ENCODE data around the gene OSBPL9.
"Not testable (repeated sequence)": the region's sequence is repeated elsewhere in the genome, so short reads cannot be mapped to it uniquely, and the experiment has no call there.

The OSBPL9 gene

DNA sequence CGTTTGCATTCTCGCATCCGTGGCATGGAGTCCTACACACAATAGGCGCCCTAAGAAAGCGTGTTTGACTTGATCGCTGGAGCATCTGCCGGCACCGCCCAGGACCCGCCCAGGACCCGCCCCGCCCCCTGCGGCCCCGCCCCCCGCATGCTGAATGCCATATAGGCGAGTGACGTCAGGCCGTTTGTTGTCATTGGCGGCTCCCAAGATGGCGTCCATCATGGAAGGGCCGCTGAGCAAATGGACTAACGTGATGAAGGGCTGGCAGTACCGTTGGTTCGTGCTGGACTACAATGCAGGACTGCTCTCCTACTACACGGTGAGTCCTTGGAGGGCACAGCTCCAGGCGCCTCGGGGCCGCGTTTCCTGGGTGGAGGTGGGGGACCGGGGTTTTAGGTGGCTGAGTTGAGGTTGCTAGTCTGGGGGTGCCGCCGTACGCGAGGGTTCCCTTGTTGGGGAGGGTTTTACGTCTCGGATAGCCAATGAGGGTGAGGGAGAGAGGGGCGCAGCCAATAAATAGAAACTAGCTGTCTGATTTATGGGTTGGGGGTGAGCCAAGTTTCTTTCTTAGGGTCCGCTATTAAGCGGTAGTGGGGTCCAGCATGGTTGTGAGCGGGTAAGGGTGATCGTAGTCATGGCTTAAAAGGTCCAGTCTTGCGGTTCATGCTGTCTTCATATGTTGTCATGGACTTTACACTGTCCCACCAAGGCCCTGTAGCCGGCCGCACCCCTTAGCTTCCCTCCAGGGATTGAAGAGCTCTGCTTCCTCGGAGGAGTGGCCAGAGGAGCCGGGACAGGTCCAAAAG is at the start of gene OSBPL9:
TSS of gene OSBPL9 (plus strand) at position 190 of the 806 bp plus-strand sequence. CDS start at position 209, 19 bp downstream.
- peak; percentile 90 for DNase-seq

GRCh38 chr1:51567653-51568052 is 49.2 kb upstream of the OSBPL9 start:
- no peak for DNase-seq

- no peak for DNase-seq
Observed at GRCh38 chr1:51568231-51568935, 48.5 kb upstream of the OSBPL9 start.

DNA sequence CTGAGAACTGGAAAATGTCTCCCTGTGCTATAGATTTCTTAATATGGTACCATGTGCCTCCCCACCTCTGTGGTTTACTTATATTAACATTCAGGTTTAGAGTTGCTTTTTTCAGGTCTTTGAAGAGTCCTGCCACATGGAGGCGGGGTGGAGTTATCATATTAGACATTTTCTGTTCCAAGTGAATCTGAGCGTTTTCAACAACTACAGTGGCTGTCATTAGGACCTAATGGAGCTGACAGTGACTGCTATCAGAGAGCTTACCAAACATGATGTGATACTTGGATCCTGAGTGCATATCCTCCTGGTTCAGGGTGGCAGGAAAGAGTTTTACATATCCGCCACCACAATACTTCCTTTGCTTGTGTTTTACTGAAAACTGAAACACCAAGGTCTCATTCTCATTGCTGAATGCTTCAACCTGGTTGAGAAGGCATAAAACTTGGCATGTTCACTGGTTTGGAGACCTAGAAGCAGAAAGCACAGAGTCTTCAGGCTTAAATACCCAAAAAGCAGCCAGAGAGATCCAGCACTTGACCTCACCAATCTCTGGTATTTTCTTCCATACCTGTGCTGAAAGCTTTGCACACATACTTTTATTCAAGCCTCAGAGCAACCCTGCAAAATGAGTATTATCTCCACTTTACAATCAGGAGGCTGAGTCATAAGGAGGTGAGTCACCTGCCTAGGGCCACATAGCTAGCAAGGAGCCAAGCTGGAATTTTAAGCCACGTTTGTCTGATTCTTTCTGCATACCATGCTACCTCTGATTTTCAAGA is 47.4 kb upstream of the OSBPL9 start:
- DNase-seq = no peak

DNA sequence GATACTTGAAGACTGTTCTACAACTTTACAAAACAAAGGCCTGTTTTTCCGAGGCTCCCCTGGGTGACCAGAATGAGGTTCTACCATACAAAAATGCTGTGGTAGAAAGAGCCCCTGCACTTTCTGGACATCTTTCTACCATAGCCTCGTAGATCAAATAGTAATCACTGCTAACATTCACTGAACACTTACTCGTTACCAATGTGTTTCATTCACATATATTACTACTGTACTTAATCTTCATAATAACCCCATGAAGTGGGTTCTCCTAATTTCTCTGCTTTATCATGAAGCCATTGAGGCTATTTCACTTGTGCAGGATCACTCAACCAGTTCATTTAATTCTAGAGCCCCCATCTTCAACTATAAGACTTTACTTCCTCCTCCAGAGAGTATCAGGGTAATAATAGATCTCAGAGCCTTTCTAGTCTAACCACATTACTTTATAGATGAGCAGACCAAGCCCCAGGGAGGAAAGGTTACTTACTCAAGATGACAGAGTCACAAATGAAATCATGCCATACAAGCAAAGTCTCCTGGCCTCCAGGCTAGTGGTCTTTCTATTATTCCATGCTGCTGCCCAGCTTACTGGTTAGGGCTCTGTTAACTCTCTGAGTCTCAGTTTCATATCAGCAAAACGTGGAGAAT is 46.7 kb upstream of the OSBPL9 start:
- no peak for DNase-seq

GRCh38 chr1:51572365-51572764 is 44.5 kb upstream of the OSBPL9 start:
- DNase-seq = no peak

GRCh38 chr1:51574796-51575195 is 42.1 kb upstream of the OSBPL9 start:
- DNase-seq = no peak

DNA sequence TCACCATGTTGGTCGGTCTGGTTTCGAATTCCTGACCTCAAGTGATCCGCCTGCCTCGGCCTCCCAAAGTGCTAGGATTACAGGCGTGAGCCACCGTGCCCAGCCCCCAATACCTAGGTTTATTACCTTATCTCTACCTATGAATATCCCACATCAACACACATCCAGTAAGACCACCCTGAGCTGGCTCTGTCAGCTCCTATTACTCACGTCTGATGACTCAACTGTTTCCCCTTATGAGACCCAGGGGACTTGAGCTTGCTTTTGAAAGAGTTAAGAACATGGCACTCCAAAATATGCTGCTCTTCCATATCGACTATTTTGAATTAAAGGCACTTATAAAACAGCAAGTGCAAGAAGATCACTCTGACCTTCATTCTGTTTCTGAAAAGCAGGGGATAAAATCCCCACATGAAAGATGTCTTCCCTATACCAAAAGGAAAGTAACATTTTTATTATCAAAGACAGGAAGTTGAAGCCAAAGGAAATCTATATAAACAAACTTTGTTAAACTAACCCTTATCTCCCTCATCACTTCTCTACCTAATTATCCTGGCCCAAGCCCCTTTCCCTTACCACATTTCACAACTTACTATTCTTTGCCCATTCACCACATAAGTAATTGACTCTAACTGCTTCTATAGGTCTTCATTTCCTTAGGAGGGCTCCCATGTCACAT is 41.3 kb upstream of the OSBPL9 start:
- no peak for DNase-seq

- no peak for DNase-seq
Observed at GRCh38 chr1:51576085-51576444, 40.8 kb upstream of the OSBPL9 start.

- DNase-seq = no peak
Observed at GRCh38 chr1:51576923-51577322, 40.0 kb upstream of the OSBPL9 start.

DNA sequence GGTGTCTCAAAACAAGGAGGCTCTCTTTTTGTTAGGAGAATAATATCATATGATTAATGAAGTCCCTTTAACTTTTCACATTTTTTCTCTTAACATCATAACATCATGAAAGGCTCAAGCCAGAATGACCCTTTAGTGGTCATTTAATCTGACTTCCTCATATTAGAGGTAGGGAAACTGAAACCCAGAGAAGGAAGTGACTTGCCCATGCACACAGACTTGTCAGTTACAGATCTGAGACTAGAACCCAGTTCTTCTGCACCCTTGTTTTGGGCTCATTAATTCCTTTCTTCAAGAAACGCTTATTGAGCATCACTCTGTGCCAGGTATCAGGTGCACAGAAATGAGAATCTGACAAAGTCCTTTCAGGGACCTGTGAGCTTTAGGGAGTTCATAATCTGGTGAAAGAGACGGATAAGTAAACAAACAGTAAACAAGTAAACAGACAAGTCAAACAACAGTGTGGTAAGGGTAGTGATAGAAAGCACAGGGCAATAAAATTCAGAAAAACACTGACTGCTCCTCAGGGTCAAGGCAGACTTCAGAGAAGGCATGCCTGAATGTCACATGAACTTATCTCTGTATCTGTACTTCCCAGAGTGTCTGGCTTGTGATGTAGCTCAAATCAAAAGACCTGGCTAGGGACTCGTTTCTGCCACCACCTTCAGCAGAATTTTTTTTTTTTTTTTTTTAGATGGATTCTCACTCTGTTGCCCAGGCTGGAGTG is 38.3 kb upstream of the OSBPL9 start:
- DNase-seq = no peak

DNA sequence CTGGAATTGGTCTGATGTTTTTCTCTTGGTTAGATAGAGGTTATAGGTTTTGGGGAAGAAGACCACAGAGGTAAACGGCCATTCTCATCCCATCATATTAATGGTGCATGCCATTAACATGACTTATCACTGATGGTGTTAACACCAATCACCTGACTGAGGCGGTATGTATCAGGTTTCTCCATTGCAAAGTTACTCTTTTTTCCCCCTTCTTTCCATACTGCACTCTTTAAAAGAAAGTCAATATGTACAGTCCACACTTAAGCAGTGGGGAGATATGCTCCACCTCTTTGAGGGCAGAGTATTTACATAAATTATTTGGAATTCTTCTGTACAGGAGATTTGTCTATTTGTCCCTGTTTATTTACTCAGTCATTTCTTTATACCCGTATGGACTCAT is 35.7 kb upstream of the OSBPL9 start:
- no peak for DNase-seq

GRCh38 chr1:51583532-51583931 is 33.4 kb upstream of the OSBPL9 start:
- DNase-seq = no peak

DNA sequence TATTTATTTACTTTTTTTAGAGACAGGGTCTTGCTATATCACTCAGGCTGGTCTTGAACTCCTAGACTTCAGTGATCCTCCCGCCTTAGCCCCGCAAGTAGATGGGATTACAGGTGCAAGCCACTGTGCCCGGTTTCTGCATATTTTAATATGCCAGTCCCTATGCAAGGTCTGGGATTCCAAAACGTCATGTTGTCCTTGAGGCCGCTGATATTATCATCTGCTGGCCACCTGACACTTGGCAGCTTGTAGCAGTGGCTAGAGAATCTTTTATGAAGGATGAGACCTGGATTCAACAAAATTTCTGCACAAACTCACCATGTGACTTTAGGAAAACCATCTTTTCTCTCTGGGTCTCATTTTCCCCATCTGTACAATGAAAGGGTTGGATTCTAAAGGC is 32.9 kb upstream of the OSBPL9 start:
- DNase-seq = no peak

GRCh38 chr1:51592711-51593110 is 24.2 kb upstream of the OSBPL9 start:
- no peak for DNase-seq

DNA sequence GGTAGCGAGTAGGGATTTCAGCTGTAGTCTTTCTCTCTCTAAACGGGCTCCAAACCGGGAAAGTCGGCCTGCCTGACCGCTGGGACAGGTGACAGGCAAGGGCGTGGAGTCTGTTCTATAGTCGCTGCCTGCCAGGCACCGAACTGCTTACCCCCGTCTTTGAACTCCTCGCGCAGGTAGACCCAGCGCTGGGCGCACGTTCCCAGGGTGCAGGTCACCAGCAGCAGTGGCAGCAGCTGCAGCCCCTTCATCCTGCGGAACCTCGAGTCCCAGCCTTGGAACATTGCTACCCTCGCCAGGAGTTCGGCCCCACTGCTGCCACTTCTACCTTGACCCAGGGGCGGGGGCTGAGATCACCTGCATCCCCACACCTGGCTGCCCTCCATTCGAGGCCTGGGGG is 22.2 kb upstream of the OSBPL9 start:
- DNase-seq = no peak

DNA sequence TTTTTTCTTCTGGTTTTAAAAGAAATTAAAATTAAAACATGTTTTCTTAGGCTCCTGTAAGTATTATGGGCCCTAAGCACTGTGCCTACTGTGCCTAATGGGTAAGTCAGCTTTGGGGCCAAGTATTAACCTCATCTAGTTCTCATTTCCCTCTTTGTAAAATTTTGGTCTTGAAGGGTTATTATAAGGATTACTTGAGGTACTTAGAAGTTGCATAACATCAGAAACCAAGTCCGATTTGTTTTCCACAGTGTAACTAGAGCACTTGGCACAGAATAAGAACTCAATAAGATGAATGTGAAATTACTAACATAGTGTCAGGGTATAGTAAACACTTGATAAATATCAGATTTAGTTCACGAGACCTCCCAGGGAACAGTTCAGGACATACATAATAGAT is 16.4 kb upstream of the OSBPL9 start:
- DNase-seq = no peak

- no peak for DNase-seq
Observed at GRCh38 chr1:51600965-51601364, 15.9 kb upstream of the OSBPL9 start.

DNA sequence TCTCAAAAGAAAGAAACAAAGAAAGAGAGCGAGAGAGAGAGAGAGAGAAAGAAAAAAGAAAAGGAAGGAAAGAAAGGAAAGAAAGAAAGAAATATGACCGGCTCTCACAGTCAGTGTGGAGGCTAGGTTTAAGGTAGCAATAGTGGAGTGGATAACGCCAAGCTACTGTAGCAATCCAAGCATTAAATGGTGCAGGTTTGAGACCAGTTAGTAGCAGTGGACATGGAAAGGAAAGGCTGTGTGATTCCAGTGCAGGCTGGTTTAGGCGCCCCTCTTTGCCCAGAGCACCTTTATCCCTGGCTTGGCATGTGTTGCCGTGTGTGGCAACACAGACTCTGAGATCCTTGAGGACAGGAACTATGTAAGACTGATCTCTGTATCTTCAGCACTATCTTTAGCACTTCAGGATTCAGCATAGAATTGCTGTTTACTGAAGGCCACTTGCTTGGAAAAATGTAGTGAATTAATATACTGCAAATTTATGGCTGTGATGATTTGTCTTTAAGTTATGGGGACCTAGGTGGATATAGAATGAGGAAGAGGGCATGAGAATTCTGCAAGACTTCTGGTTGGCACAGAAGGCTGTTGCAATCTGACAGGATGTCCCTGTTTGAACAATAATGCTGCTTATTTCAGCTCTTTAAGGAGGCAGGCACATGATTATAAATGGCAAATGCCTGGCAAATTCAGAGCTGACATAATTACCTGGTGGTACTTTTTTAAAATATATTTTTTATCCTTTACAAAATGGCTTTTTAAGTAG is 10.8 kb upstream of the OSBPL9 start:
- no peak for DNase-seq

DNA sequence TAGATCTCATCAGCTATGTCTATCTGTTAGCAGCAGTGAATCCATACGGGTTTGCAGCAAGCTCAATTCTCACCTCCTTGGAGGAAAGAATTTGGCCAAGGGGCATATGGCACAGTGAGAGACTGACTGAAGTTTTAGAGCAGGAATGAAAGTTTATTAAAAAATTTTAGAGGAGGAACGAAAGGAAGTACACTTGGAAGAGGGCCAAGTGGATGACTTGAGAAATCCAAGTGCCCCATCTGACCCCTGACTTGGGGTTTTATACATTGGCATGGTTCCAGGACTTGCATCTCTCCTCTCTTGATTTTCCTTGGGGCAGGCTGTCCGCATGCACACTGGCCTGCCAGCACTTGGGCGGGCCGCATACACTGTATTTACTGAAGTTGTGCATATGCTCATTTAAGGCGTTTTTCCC is 9.2 kb upstream of the OSBPL9 start:
- DNase-seq = no peak

DNA sequence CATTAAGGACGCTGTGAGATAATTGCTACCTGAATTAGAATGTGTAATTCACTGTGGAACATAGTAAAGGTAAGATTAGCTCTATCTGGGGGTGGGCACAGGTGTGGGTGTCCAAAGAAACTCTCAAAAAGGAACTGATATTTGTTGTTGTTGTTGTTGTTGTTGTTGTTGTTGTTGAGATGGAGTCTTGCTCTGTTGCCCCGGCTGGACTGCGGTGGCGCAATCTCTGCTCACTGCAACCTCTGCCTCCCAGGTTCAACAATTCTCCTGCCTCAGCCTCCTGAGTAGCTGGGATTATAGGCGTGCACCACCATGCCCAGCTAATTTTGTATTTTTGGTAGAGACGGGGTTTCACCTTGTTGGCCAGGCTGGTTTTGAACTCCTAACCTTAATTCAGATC is 6.8 kb upstream of the OSBPL9 start:
- not testable (repeated sequence) for DNase-seq

Data from NCI-H1105 (cell line).